ENCODE data around the gene OR5AK2.

GRCh38 chr11:57008373-57008772 is 19.7 kb downstream of the OR5AK2 start:
- TF ChIP-seq CTCF (IDR thresholded peaks at IDR 0.05) = no peak
- no peak for TF ChIP-seq POLR2A (IDR thresholded peaks at IDR 0.05)
- no peak for TF ChIP-seq POLR2AphosphoS5 (IDR thresholded peaks at IDR 0.05)
- TF ChIP-seq EP300 (IDR thresholded peaks at IDR 0.05; ENCODE audit: low read depth) = no peak

Data from transverse colon (tissue), 4 donors.